HepG2 (cell line): ENCODE measurements around the gene SECISBP2L. TPM values are rescaled to one million over a fixed set of nuclear protein-coding genes. Genes with fewer than 3 reads are reported as not detected.
A peak's percentile ranks its signal among the peaks of the same experiment; 100 is the strongest.

Experiments
- ATAC-seq: fragments of 200-7000 bp; cut with Tn5 transposase; 3 replicates; pipeline ENCODE4 v1.9.1; 2020; ENCODE audit warnings: mild to moderate bottlenecking, moderate library complexity
- BruUV-seq: library from RNA; stranded (reverse); fragments of 400-500 nt; replicated peaks from 2 replicates; lab custom pipeline; 2021; lab: Mats Ljungman, UMichigan
- CTCF ChIA-PET: fragments of 300-600 bp; formaldehyde crosslinking; extraction: SDS; loops from one replicate; lab custom pipeline; 2021; ENCODE audit warnings: low total read pairs, inconsistent platforms, low intra/inter-chr PET ratio; lab: Yijun Ruan, JAX
- POLR2A ChIA-PET: fragments of 350-600 bp; sonication (Branson Sonifier 250); formaldehyde crosslinking; loops from one replicate; lab custom pipeline; 2020; ENCODE audit warnings: antibody characterized with exemption, inconsistent platforms; lab: Yijun Ruan, JAX
- DNase-seq: peaks from one replicate; pipeline ENCODE4 v3.0.0-alpha.2; 2015; ENCODE audit warnings: low spot score
- FAIRE-seq: peaks from 3 replicates; lab custom pipeline; 2011; peaks lifted over from hg19 to GRCh38; lab: Jason Lieb, UNC
- H2AFZ ChIP-seq: one replicate; pipeline ENCODE4 v1.6.1; 2011; ENCODE audit warnings: low read length, inconsistent platforms
- H3K27ac ChIP-seq: fragments of 300-600 bp; 3 replicates; pipeline ENCODE4 v1.8.0; 2011; ENCODE audit warnings: mixed run types, mild to moderate bottlenecking, mixed read lengths, low read length, inconsistent platforms; ENCODE audit not compliant: insufficient read depth; ENCODE audit errors: extremely low read length
- H3K27me3 ChIP-seq, 2 experiments: fragments of 200-600 bp in 1 of 2; 2 replicates in 1 of 2; 3 replicates in 1 of 2; pipeline versions ENCODE4 v1.6.0 to v1.8.0; 2011; ENCODE audit warnings: low read length in 2 of 2, mild to moderate bottlenecking in 2 of 2, moderate library complexity in 2 of 2, inconsistent platforms in 1 of 2; ENCODE audit not compliant: insufficient read depth in 2 of 2, control insufficient read depth in 1 of 2
- H3K36me3 ChIP-seq, 2 experiments: fragments of 200-600 bp in 1 of 2; replicated peaks in 1 of 2; 2 replicates in 1 of 2; 3 replicates in 1 of 2; pipeline versions ENCODE4 v1.5.1 to v1.8.0; 2011; ENCODE audit warnings: low read length in 2 of 2, inconsistent platforms in 1 of 2; ENCODE audit not compliant: insufficient read depth in 2 of 2, control insufficient read depth in 1 of 2
- H3K4me1 ChIP-seq: 2 replicates; pipeline ENCODE4 v1.5.1; 2012; ENCODE audit warnings: low read length, inconsistent platforms; ENCODE audit not compliant: insufficient read depth
- H3K4me2 ChIP-seq: 2 replicates; pipeline ENCODE4 v1.6.0; 2011; ENCODE audit warnings: low read depth, low read length, inconsistent platforms
- H3K4me3 ChIP-seq, 3 experiments: fragments of 200-600 bp in 1 of 3; sonication (generic), shearing (Covaris generic) in 1 of 3; replicated peaks in 1 of 3; 2 replicates each; pipeline ENCODE4 v1.5.1; 2011 to 2016; ENCODE audit warnings: low read length in 3 of 3, inconsistent platforms in 2 of 3, low read depth in 2 of 3, mild to moderate bottlenecking in 2 of 3, control low read depth in 1 of 3, mixed read lengths in 1 of 3; ENCODE audit not compliant: insufficient read depth in 1 of 3
- H3K79me2 ChIP-seq: one replicate; pipeline ENCODE4 v1.6.1; 2011; ENCODE audit warnings: low read length, inconsistent platforms; ENCODE audit not compliant: insufficient read depth
- H3K9ac ChIP-seq: 2 replicates; pipeline ENCODE4 v1.6.0; 2011; ENCODE audit warnings: mild to moderate bottlenecking, low read depth, low read length, inconsistent platforms; ENCODE audit not compliant: insufficient read depth
- H3K9me3 ChIP-seq: 2 replicates; pipeline ENCODE4 v1.5.1; 2012; ENCODE audit warnings: mild to moderate bottlenecking, low read length
- H4K20me1 ChIP-seq: 2 replicates; pipeline ENCODE4 v1.6.0; 2011; ENCODE audit warnings: inconsistent platforms, mild to moderate bottlenecking, low read length, moderate library complexity; ENCODE audit not compliant: insufficient read depth
- ARNTL ChIP-seq: sonication (generic); formaldehyde crosslinking; IDR thresholded peaks from 2 replicates; pipeline ENCODE4 v1.4.0; 2020; ENCODE audit warnings: mild to moderate bottlenecking, missing genetic modification reagents
- ETS1 ChIP-seq: sonication (generic); formaldehyde crosslinking; IDR thresholded peaks from 2 replicates; pipeline ENCODE4 v1.4.0; 2020; ENCODE audit warnings: missing genetic modification reagents
- HMGXB4 ChIP-seq, 2 experiments: sonication (generic) in 1 of 2; formaldehyde crosslinking in 1 of 2; IDR thresholded peaks; 2 replicates each; pipeline versions ENCODE4 v1.4.0 to v1.6.1; 2018 to 2020; ENCODE audit warnings: missing genetic modification reagents in 2 of 2, borderline replicate concordance in 1 of 2, low read depth in 1 of 2, mild to moderate bottlenecking in 1 of 2, missing biosample characterization in 1 of 2
- HNF4A ChIP-seq: sonication (generic); formaldehyde crosslinking; IDR thresholded peaks from 2 replicates; pipeline ENCODE4 v1.4.0; 2020; ENCODE audit warnings: missing genetic modification reagents
- JDP2 ChIP-seq: sonication (generic); formaldehyde crosslinking; IDR thresholded peaks from 2 replicates; pipeline ENCODE4 v1.8.1; 2022; ENCODE audit warnings: missing genetic modification reagents, borderline replicate concordance
- NFIB ChIP-seq: sonication (generic); formaldehyde crosslinking; IDR thresholded peaks from 2 replicates; pipeline ENCODE4 v1.9.0; 2021; ENCODE audit warnings: missing genetic modification reagents, mild to moderate bottlenecking, borderline replicate concordance
- NPAS2 ChIP-seq: sonication (generic); formaldehyde crosslinking; IDR thresholded peaks from 2 replicates; pipeline ENCODE4 v1.8.0; 2022; ENCODE audit warnings: mild to moderate bottlenecking, missing genetic modification reagents, borderline replicate concordance
- PAF1 ChIP-seq: IDR thresholded peaks from 2 replicates; pipeline ENCODE4 v1.6.1; 2016; ENCODE audit warnings: missing genetic modification reagents, missing compliant biosample characterization
- SOX13 ChIP-seq, 3 experiments: fragments of 450-650 bp in 1 of 3; sonication (generic) in 1 of 3; formaldehyde crosslinking in 1 of 3; IDR thresholded peaks in 2 of 3; conservative IDR thresholded peaks in 1 of 3; 2 replicates each; pipeline versions ENCODE4 v1.5.0 to v1.6.1; 2016 to 2020; ENCODE audit warnings: antibody characterized with exemption in 1 of 3, mild to moderate bottlenecking in 1 of 3, missing compliant biosample characterization in 1 of 3, missing genetic modification reagents in 1 of 3, moderate library complexity in 1 of 3
- SRSF4 ChIP-seq: fragments of 200-400 bp; formaldehyde crosslinking; IDR thresholded peaks from one replicate; pipeline ENCODE4 v1.6.1; 2018; ENCODE audit warnings: mild to moderate bottlenecking, low read depth, low read length, moderate library complexity; ENCODE audit not compliant: poor library complexity, severe bottlenecking
- THYN1 ChIP-seq: sonication (generic); formaldehyde crosslinking; IDR thresholded peaks from 2 replicates; pipeline ENCODE4 v1.8.1; 2023; ENCODE audit warnings: low read depth, mild to moderate bottlenecking, moderate library complexity, missing genetic modification reagents, borderline replicate concordance
- TRIM22 ChIP-seq: fragments of 450-650 bp; IDR thresholded peaks from 2 replicates; pipeline ENCODE4 v1.6.1; 2017
- U2AF2 ChIP-seq: fragments of 200-400 bp; formaldehyde crosslinking; IDR thresholded peaks from 2 replicates; pipeline ENCODE4 v1.6.1; 2017; ENCODE audit warnings: low read depth, mild to moderate bottlenecking, low read length
- ZNF251 ChIP-seq: sonication (generic); formaldehyde crosslinking; IDR thresholded peaks from 2 replicates; pipeline ENCODE4 v1.9.0; 2021; ENCODE audit warnings: mild to moderate bottlenecking, missing genetic modification reagents
- ZNF501 ChIP-seq: sonication (generic); formaldehyde crosslinking; IDR thresholded peaks from 2 replicates; pipeline ENCODE4 v1.5.1; 2020; ENCODE audit warnings: mild to moderate bottlenecking, moderate library complexity, missing genetic modification reagents
- ZNF737 ChIP-seq: sonication (generic); formaldehyde crosslinking; IDR thresholded peaks from 2 replicates; pipeline ENCODE4 v1.5.0; 2020; ENCODE audit warnings: missing genetic modification reagents, mild to moderate bottlenecking, borderline replicate concordance
- in situ Hi-C: cut with HindIII; loops from 2 replicates; pipeline ENCODE4 v1.10.0; 2017; ENCODE audit warnings: low pct_unique_long_range_greater_than_20kb; ENCODE audit not compliant: extremely low pct_ligation_motif_present
- intact Hi-C: fragments of 100-400 bp; cut with micrococcal nuclease; formaldehyde crosslinking; loops from one replicate; pipeline ENCODE4 v1.10.0; 2022; ENCODE audit not compliant: unreplicated experiment
- polyA plus RNA-seq, 8 experiments: library from polyadenylated mRNA; depleted of rRNA in 3 of 8; stranded (reverse) in 7 of 8; unstranded in 1 of 8; fragments of >200 nt; fragmentation: Illumina TruSeq in 4 of 8; extraction: Trizol in 4 of 8; gene quantifications; 2 replicates each; pipeline versions ENCODE4 v1.2.1 to v1.2.3, GENCODE V29; 2011 to 2016; ENCODE audit warnings: low read depth in 4 of 8, missing spikeins in 1 of 8, mixed read lengths in 1 of 8; ENCODE audit not compliant: insufficient read depth in 1 of 8
- total RNA-seq, 5 experiments: library from RNA; depleted of rRNA; stranded (reverse); fragments of >200 nt; fragmentation: Illumina TruSeq; extraction: Trizol; gene quantifications; 2 replicates each; pipeline ENCODE4 v1.2.3, GENCODE V29; 2016; ENCODE audit warnings: low read depth in 1 of 5

SECISBP2L gene
- total and polyA plus RNA-seq, 2 of the 13 experiments (the other 11 are each of a cell fraction or from before 2014, with no cell fraction given): 13.9 to 15.6 TPM

GRCh38 chr15:49040151-49040550 is 6.1 kb downstream of the SECISBP2L start:
- CTCF ChIA-PET: no interaction called here

GRCh38 chr15:49038382-49038781 is 7.9 kb downstream of the SECISBP2L start:
- H3K4me1 ChIP-seq: peaks cover 54% of the 10 kb centered on the region
- POLR2A ChIA-PET: no interaction called here
- CTCF ChIA-PET: no interaction called here
- no peaks in the 10 kb centered on the region for H3K9me3 ChIP-seq
- H3K4me3 ChIP-seq: no peak overlapping the region
- H4K20me1 ChIP-seq: no peaks in the 10 kb centered on the region
- peaks cover 49% of the 10 kb centered on the region for H3K79me2 ChIP-seq
- no peaks in the 10 kb centered on the region for H3K27me3 ChIP-seq
- no peak overlapping the region for H3K27ac ChIP-seq
- no TSS peak for BruUV-seq
- TF ChIP-seq NPAS2 (CRISPR knock-in tag): no peak
- TF ChIP-seq ARNTL (CRISPR knock-in tag): no peak
- TF ChIP-seq PAF1 (CRISPR knock-in tag): no peak
- TF ChIP-seq ETS1 (CRISPR knock-in tag): no peak
- TF ChIP-seq HMGXB4 (CRISPR knock-in tag; IDR thresholded peaks at IDR 0.05; ENCODE audit: borderline replicate concordance in 1 of 2, low read depth in 1 of 2): no peak
- no peak for TF ChIP-seq U2AF2
- TF ChIP-seq THYN1: no peak
- no peak for TF ChIP-seq NFIB (CRISPR knock-in tag)
- TF ChIP-seq SRSF4: no peak
- TF ChIP-seq JDP2 (CRISPR knock-in tag): no peak
- no peak for TF ChIP-seq TRIM22
- no peak for TF ChIP-seq HNF4A (CRISPR knock-in tag)
- no peak for TF ChIP-seq ZNF737
- TF ChIP-seq ZNF251 (CRISPR knock-in tag): no peak
- no peak for DNase-seq
- no peak overlapping the region for H3K4me2 ChIP-seq
- H3K9ac ChIP-seq: no peak overlapping the region
- in situ Hi-C loops: no loop called here
- ATAC-seq: no peak
- FAIRE-seq: no peak
- peaks cover 0 to 12% of the 10 kb centered on the region in 2 experiments; a peak in 3 of 5 replicates for H3K36me3 ChIP-seq
- intact Hi-C loops: no loop called here
- no peak overlapping the region for H2AFZ ChIP-seq

More at GRCh38 chr15:49040151-49040550, 6.1 kb downstream of the SECISBP2L start:
- ATAC-seq: no peak
- FAIRE-seq: no peak
- no TSS peak for BruUV-seq
- intact Hi-C loops (no loop called here), in situ Hi-C loops (no loop called here)
- Histone ChIP-seq H3K4me2 (no peak overlapping the region), H3K27ac (no peak overlapping the region), H3K36me3 (peaks cover 0 to 4% of the 10 kb centered on the region in 2 experiments; a peak in 3 of 5 replicates), H4K20me1 (no peaks in the 10 kb centered on the region), H3K4me3 (no peak overlapping the region), H3K9me3 (no peaks in the 10 kb centered on the region), H3K79me2 (peaks cover 66% of the 10 kb centered on the region), H3K27me3 (no peaks in the 10 kb centered on the region), H2AFZ (no peak overlapping the region), H3K4me1 (peaks cover 66% of the 10 kb centered on the region), H3K9ac (no peak overlapping the region)
- no peak for TF ChIP-seq ZNF501
- TF ChIP-seq SOX13 (IDR thresholded peaks at IDR 0.05): no peak
- TF ChIP-seq SOX13 (CRISPR knock-in tag; conservative IDR thresholded peaks at IDR 0.05 in 1 of 2, IDR thresholded peaks at IDR 0.05 in 1 of 2): 0 out of 4 replicates have a peak, but pooled peaks of 1 of the 2 experiments have one; percentile 13
- no peak for DNase-seq
- POLR2A ChIA-PET: interaction anchor here (0.6 kb wide), 1 partner anchor 66 kb away, joined by 4 read pairs; no protein-coding TSS in a partner anchor
